GM12878 (cell line): ENCODE data around the gene UBR2. TPM values are rescaled to one million over a fixed set of nuclear protein-coding genes. Genes with fewer than 3 reads are reported as not detected.

Source experiments
- ATAC-seq: fragments of 200-7000 bp; cut with Tn5 transposase; 3 replicates; pipeline ENCODE4 v1.9.1; 2020; ENCODE audit warnings: mild to moderate bottlenecking, moderate library complexity
- BruUV-seq: library from RNA; stranded (reverse); fragments of 400-500 nt; replicated peaks from 2 replicates; lab custom pipeline; 2021; lab: Mats Ljungman, UMichigan
- CTCF ChIA-PET: fragments of 300-600 bp; sonication (Branson Sonifier 250); formaldehyde crosslinking; extraction: SDS; loops from one replicate; lab custom pipeline; 2021; ENCODE audit warnings: inconsistent platforms; lab: Yijun Ruan, JAX
- POLR2A ChIA-PET: fragments of 350-600 bp; formaldehyde crosslinking; extraction: SDS; loops from one replicate; lab custom pipeline; 2021; ENCODE audit warnings: inconsistent platforms; lab: Charles Lee
- RAD21 ChIA-PET: fragments of 300-600 bp; sonication (Branson Sonifier 250); formaldehyde crosslinking; loops from one replicate; lab custom pipeline; 2023; ENCODE audit warnings: antibody characterized with exemption; ENCODE audit not compliant: unreplicated experiment; lab: Charles Lee
- SMC1A ChIA-PET: fragments of 300-600 bp; sonication (Branson Sonifier 250); formaldehyde crosslinking; loops from one replicate; lab custom pipeline; 2023; ENCODE audit not compliant: unreplicated experiment, uncharacterized antibody; lab: Charles Lee
- DNase-seq: peaks from one replicate; pipeline ENCODE4 v3.0.0-alpha.2; 2011; ENCODE audit warnings: low read depth, low spot score
- FAIRE-seq: peaks from 3 replicates; lab custom pipeline; 2011; peaks lifted over from hg19 to GRCh38; lab: Jason Lieb, UNC
- H2AFZ ChIP-seq: 2 replicates; pipeline ENCODE4 v1.6.0; 2011; ENCODE audit warnings: low read depth, low read length, control low read depth; ENCODE audit not compliant: control insufficient read depth
- H3K27ac ChIP-seq: 2 replicates; pipeline ENCODE4 v1.5.1; 2011; ENCODE audit warnings: control low read depth; ENCODE audit not compliant: control insufficient read depth, insufficient read depth
- H3K27me3 ChIP-seq, 2 experiments: replicated peaks in 1 of 2; 2 replicates each; pipeline versions ENCODE4 v1.6.0 to v1.6.1; 2011; ENCODE audit warnings: low read length in 1 of 2; ENCODE audit not compliant: control insufficient read depth in 2 of 2, insufficient read depth in 2 of 2
- H3K36me3 ChIP-seq, 2 experiments: 2 replicates each; pipeline ENCODE4 v1.5.1; 2011; ENCODE audit warnings: low read length in 1 of 2; ENCODE audit not compliant: control insufficient read depth in 2 of 2, insufficient read depth in 2 of 2
- H3K4me1 ChIP-seq: 2 replicates; pipeline ENCODE4 v1.6.1; 2011; ENCODE audit warnings: mild to moderate bottlenecking, low read length, moderate library complexity, mixed read lengths; ENCODE audit not compliant: control insufficient read depth, insufficient read depth
- H3K4me2 ChIP-seq: 2 replicates; pipeline ENCODE4 v1.6.0; 2011; ENCODE audit warnings: control low read depth; ENCODE audit not compliant: control insufficient read depth, insufficient read depth
- H3K4me3 ChIP-seq: fragments of 200-600 bp; sonication (generic); 2 replicates; pipeline ENCODE4 v1.5.1; 2016
- H3K79me2 ChIP-seq: 2 replicates; pipeline ENCODE4 v1.6.0; 2011; ENCODE audit warnings: low read length; ENCODE audit not compliant: control insufficient read depth, insufficient read depth
- H3K9ac ChIP-seq: 2 replicates; pipeline ENCODE4 v1.8.0; 2011; ENCODE audit warnings: low read length, control low read depth, mixed read lengths; ENCODE audit not compliant: control insufficient read depth, insufficient read depth
- H3K9me3 ChIP-seq: replicated peaks from 3 replicates; pipeline ENCODE4 v1.5.1; 2011; ENCODE audit warnings: mild to moderate bottlenecking, low read length; ENCODE audit not compliant: control insufficient read depth, insufficient read depth
- H4K20me1 ChIP-seq: 2 replicates; pipeline ENCODE4 v1.6.0; 2011; ENCODE audit not compliant: control insufficient read depth, insufficient read depth
- ATF7 ChIP-seq: fragments of 450-650 bp; IDR thresholded peaks from 2 replicates; pipeline ENCODE4 v1.6.1; 2016; ENCODE audit warnings: low read depth, mild to moderate bottlenecking
- BMI1 ChIP-seq: fragments of 450-650 bp; IDR thresholded peaks from 2 replicates; pipeline ENCODE4 v1.6.1; 2016; ENCODE audit warnings: mild to moderate bottlenecking, moderate library complexity, borderline replicate concordance
- CHD1 ChIP-seq: IDR thresholded peaks from 2 replicates; pipeline ENCODE4 v1.6.1; 2012; ENCODE audit warnings: low read depth, low read length, improper control_type of control experiment
- CREM ChIP-seq: IDR thresholded peaks from 2 replicates; pipeline ENCODE4 v1.6.1; 2014; ENCODE audit warnings: antibody characterized with exemption, low read depth
- CTCF ChIP-seq, 3 experiments: IDR thresholded peaks in 2 of 3; conservative IDR thresholded peaks in 1 of 3; 2 replicates each; pipeline ENCODE4 v1.5.1; 2011; ENCODE audit warnings: low read depth in 3 of 3, low read length in 3 of 3, mild to moderate bottlenecking in 3 of 3, control low read depth in 2 of 3, moderate library complexity in 2 of 3, inconsistent platforms in 1 of 3, mixed read lengths in 1 of 3; ENCODE audit not compliant: control insufficient read depth in 2 of 3, insufficient read depth in 1 of 3; ENCODE audit errors: extremely low read depth in 1 of 3
- EZH2 ChIP-seq: IDR thresholded peaks from 2 replicates; pipeline ENCODE4 v1.6.1; 2012; ENCODE audit warnings: low read depth, mild to moderate bottlenecking, control low read depth, inconsistent platforms, low read length, borderline replicate concordance; ENCODE audit not compliant: control insufficient read depth
- KLF5 ChIP-seq: fragments of 450-650 bp; IDR thresholded peaks from 2 replicates; pipeline ENCODE4 v1.6.1; 2014; ENCODE audit warnings: mild to moderate bottlenecking; ENCODE audit not compliant: partially characterized antibody
- NKRF ChIP-seq: fragments of 450-650 bp; conservative IDR thresholded peaks from 2 replicates; pipeline ENCODE4 v1.6.1; 2017; ENCODE audit warnings: mild to moderate bottlenecking, moderate library complexity
- PBX3 ChIP-seq: IDR thresholded peaks from 2 replicates; pipeline ENCODE4 v1.6.1; 2011; ENCODE audit warnings: mild to moderate bottlenecking, low read depth, low read length, moderate library complexity; ENCODE audit not compliant: insufficient replicate concordance
- RB1 ChIP-seq: fragments of 450-650 bp; formaldehyde crosslinking; IDR thresholded peaks from 2 replicates; pipeline ENCODE4 v1.6.1; 2017; ENCODE audit warnings: mild to moderate bottlenecking, borderline replicate concordance
- RELB ChIP-seq: fragments of 450-650 bp; IDR thresholded peaks from 2 replicates; pipeline ENCODE4 v1.6.1; 2017; ENCODE audit warnings: low read depth, mild to moderate bottlenecking, moderate library complexity
- ZNF217 ChIP-seq: fragments of 450-650 bp; IDR thresholded peaks from 2 replicates; pipeline ENCODE4 v1.6.1; 2017; ENCODE audit warnings: antibody characterized with exemption, mild to moderate bottlenecking
- ZNF592 ChIP-seq: fragments of 450-650 bp; IDR thresholded peaks from 2 replicates; pipeline ENCODE4 v1.6.1; 2017; ENCODE audit warnings: mild to moderate bottlenecking, moderate library complexity
- WGBS: methylation state at CpG from one replicate; pipeline ENCODE4 v1.1.6; 2016; ENCODE audit warnings: low lambda C conversion rate; ENCODE audit not compliant: insufficient replicate concordance, insufficient coverage; ENCODE audit errors: missing lambda C conversion rate; 5-methylcytosine and 5-hydroxymethylcytosine counted together
- in situ Hi-C: fragments of 300-500 bp; cut with MboI; formaldehyde crosslinking; loops from 9 replicates; pipeline ENCODE4 v1.14.3; 2018; ENCODE audit warnings: mixed read lengths
- intact Hi-C: fragments of 100-400 bp; cut with micrococcal nuclease; formaldehyde crosslinking; loops from one replicate; pipeline ENCODE4 v1.14.2; 2022; ENCODE audit not compliant: unreplicated experiment
- polyA plus RNA-seq, 11 experiments: library from polyadenylated mRNA; depleted of rRNA in 4 of 11; unstranded in 6 of 11; stranded (reverse) in 5 of 11; fragments of >200 nt; fragmentation: Nextera tagmentation in 4 of 11; fragmentation: Illumina TruSeq in 1 of 11; extraction: Ambion mirVana in 4 of 11; extraction: Trizol in 1 of 11; gene quantifications; 1 replicate in 1 of 11; 2 replicates in 10 of 11; pipeline versions ENCODE4 v1.2.1 to v1.2.3, GENCODE V29; 2011 to 2016; ENCODE audit warnings: inconsistent platforms in 2 of 11, missing spikeins in 2 of 11, low read depth in 1 of 11
- total RNA-seq, 4 experiments: library from RNA; depleted of rRNA in 3 of 4; stranded (reverse); fragments of >200 nt in 3 of 4; fragmentation: Illumina TruSeq in 1 of 4; extraction: Trizol in 1 of 4; gene quantifications; 2 replicates each; pipeline versions ENCODE4 v1.2.1 to v1.2.3, GENCODE V29; 2013 to 2021

The UBR2 gene
- total and polyA plus RNA-seq, 10 of the 15 experiments (the other 5 are each of a cell fraction or from before 2014, with no cell fraction given), result 2.3 to 18.4 (median 9.6) TPM

- ChIA-PET RAD21 (no interaction called here), POLR2A (no interaction called here), CTCF (interaction anchor here (1.5 kb wide), 1 partner anchor 47 kb away, joined by 3 read pairs; no protein-coding TSS in a partner anchor), SMC1A (no interaction called here)
- no peaks in the 10 kb centered on the region for H3K36me3 ChIP-seq
- H3K4me1 ChIP-seq, result no peaks in the 10 kb centered on the region
- H3K79me2 ChIP-seq, result no peaks in the 10 kb centered on the region
- no peak overlapping the region for H3K27ac ChIP-seq
- no peak for DNase-seq
- peaks cover 4% of the 10 kb centered on the region; the same call in 1 of the 3 replicates for H3K9me3 ChIP-seq
- in situ Hi-C loops, result no loop called here
- no peaks in the 10 kb centered on the region; a peak in 1 of 4 replicates for H3K27me3 ChIP-seq
- FAIRE-seq, result no peak
- 65% methylated on average over 9 of the region's 9 CpGs for WGBS
- intact Hi-C loops, result no loop called here
- BruUV-seq, result no TSS peak
- no peaks in the 10 kb centered on the region for H4K20me1 ChIP-seq
- no peak for ATAC-seq
- H3K9ac ChIP-seq, result no peak overlapping the region
- no peak overlapping the region for H3K4me2 ChIP-seq
- H2AFZ ChIP-seq, result no peak overlapping the region
- no peak overlapping the region for H3K4me3 ChIP-seq
- TF ChIP-seq BMI1 (no peak), RB1 (no peak), RELB (no peak), CHD1 (no peak), KLF5 (no peak), ZNF592 (no peak), PBX3 (no peak), ZNF217 (no peak), CTCF (IDR thresholded peaks at IDR 0.05 in 2 of 3, conservative IDR thresholded peaks at IDR 0.05 in 1 of 3; ENCODE audit: control insufficient read depth in 2 of 3, extremely low read depth in 1 of 3, insufficient read depth in 1 of 3, low read depth in 3 of 3, low read length in 3 of 3) (no peak), NKRF (no peak), ATF7 (no peak), EZH2 (no peak), CREM (no peak)
These were observed 146.5 kb downstream of the UBR2 start for GRCh38 chr6:42710316-42710715.
